MV-4-11 (cell line): ENCODE measurements around the gene ATP6AP1.

Experiments
- DNase-seq: peaks from one replicate; lab custom pipeline; 2025; lab: John Stamatoyannopoulos, UW

ATP6AP1 gene

DNA sequence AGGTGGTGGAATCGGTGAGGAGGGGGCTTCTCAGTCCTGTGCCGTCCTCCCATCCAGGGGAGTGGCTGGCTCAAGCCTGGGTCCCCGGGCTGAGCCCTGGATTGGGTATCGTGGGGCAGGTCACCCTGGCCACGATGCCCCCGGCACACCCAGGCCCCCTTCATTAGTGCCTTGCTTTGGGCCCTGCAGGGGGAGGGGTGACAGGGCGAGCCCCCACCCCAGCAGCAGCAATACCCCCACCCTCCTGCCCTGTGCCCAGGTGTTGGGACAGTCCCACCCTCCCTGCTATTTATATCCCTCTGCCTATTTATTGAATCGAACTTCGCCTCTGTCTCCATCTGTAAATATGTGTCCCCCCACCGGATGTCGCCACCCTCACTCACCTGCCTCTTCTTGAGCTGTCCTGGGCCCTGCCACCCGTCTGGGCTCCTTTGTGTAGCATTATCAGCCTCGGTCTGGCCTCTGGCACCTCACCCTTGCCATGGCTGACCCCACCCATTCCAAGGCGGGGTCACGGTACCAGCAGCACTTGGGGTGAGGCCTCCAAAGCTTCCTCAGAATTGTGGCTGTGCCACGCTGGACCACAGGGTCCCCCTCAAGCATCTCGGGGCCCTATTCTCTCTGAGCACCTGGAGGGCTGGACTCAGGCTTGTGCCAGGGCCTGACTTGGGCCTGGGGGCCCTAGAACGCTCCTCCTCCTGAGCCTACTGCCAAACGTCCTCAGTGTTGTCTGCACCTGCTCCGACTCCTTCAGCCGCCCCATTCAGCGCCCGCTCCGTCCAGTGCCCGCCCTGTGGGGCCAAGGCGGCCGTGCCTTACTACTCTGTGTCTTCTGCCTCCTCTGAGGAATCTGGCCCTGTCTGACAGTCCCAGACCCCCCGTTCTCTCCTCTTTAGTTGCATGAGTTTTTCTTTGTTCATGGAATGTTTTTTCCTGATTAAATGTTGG is 44.5 kb downstream of the ATP6AP1 start:
- no peak for DNase-seq

DNA sequence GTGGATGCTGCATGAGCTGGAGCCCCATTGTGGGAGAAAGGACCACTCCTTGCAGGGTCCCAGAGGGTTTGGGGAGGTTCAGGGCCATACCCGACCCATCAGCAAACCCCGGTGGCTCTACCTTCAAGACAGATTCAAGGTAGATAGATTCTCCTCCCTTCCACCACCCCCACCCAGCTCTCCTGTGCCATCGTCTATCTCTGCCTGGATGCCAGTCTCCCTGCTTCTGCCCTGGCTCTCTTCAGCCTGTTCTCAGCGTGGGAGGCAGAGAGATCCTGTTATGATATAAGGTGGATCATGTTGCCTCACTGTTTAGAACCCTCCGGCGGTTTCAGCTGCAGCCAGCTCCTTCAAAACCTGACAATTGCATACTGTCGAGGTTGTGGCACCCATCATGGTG is 45.2 kb downstream of the ATP6AP1 start:
- no peak for DNase-seq

DNA sequence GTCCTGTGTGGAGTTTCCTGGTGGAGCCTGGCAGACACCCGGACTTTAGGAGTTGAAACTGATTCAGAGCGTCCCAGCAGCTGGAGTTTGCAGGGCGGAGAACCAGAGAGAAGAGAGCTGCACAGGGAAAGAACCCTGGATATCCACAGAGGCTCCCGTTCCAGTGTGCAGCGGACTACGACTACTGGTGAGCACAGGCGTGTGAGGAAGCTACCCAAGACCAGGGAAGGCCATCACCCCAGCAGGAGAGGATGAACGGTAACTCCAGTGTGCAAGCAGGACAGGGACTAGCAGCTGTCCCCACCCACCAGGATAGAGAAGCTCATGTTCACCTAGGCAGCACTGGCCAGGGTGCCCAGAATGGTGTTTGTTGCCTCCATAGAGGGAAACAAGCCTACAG is 48.3 kb downstream of the ATP6AP1 start:
- no peak for DNase-seq

GRCh38 chrX:154477891-154478477 is 49.5 kb downstream of the ATP6AP1 start:
- DNase-seq = no peak

DNA sequence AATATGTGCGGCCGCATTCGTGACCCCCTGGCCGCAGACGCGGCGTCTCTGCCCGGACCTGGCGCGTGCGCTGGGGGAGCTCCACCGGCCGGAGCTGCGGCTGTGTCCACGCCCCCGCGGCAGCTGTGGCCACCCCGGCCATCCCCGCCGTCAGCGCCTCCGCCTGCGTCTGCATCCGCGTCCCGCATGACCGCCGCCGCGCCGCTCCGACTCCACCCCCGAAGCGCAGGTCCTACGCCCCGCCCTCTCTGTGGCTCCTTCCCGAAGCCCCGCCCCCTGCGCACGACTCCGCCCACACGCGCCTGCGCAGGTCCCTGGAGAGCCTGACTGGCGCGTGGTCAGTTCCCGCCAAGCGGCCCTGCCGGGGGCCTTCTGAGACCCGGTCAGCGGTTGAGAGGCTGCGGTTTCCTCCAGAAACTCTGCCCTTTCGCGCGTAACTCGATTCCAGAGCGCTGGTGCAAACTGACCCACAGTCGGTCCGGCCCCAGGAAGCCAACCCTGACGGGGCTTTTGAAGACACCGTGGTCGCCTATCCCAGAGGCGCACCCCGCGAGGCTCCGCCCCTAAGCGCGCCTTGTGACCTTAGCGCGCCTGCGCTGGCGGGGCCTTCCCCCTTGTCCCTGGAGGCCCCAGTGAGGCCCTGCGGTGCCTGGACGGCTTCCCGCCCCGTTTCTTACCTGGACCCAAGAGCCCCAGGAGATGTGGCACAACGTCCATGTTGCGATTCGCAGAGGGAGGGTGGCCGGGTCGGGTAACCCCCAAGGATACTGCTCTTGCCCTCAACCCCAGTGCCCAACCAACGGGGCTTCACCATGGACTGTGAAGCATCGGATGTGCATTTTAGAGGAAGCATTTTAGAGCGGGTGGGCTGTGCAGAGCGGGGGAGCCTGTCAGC is 50.5 kb downstream of the ATP6AP1 start, which contains the start of gene LAGE3:
TSS of gene LAGE3 (minus strand) at position 554 of the 895 bp plus-strand sequence. CDS start at position 188, 366 bp downstream.
- peak; percentile 87 for DNase-seq

DNA sequence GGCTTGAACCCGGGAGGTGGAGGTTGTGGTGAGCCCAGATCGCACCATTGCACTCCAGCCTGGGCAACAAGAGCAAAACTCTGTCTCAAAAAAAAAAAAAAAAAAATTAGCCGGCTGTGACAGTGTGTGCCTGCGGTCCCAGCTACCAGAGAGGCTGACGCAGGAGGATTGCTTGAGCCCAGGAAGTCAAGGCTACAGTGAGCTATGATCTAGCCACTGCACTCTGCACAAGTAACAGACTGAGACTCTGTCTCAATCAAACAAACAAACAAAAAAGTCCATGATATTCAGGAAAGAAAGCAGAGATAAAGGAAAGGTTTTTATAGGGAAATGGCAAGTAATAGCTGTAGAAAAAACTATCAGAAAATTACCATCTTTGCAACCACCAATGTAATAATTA is 52.7 kb downstream of the ATP6AP1 start:
- DNase-seq = no peak

GRCh38 chrX:154481911-154482601 is 53.6 kb downstream of the ATP6AP1 start:
- no peak for DNase-seq

DNA sequence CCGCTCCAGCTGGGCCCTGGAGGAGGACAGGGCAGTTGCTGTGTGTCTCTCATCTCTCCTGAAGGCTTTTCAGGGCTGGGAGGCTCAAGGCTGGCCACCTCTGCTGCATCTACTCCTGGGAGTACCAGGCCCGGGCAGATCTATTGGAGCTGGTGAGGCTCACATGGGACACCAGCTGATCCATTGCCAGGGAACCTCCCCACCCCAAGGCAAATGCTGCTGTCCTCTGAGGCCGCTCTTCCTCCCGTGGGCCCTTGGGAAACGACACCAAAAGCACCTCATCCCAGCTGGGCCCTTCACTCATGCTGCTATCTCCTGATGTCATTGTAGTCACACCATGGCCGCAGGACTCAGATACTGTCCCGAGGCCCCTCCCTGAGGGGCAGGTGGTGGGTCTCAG is 54.3 kb downstream of the ATP6AP1 start:
- no peak for DNase-seq

DNA sequence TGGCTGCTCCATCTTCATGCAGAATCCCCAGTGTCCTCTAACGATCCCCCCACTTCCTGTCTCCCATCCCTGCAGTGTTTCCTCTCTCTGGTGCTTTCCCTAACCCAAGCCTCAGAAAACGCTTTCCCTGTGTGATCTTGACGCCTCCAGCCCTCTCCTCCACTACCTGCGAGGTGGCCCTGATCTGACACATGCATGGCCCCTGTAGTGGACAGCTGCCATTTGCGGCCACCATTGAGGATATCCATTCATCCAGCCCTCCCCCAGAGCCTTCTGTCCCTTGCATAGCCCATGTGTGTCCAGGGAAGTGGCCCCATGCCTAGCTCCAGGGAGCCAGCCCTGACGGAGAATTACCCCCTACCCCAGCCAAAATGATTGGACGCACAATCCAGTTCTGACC is 54.8 kb downstream of the ATP6AP1 start:
- no peak for DNase-seq

- DNase-seq = no peak
These were observed 56.0 kb downstream of the ATP6AP1 start for GRCh38 chrX:154484255-154485149.

- DNase-seq = no peak
These were observed 56.9 kb downstream of the ATP6AP1 start for GRCh38 chrX:154485150-154486051.

DNA sequence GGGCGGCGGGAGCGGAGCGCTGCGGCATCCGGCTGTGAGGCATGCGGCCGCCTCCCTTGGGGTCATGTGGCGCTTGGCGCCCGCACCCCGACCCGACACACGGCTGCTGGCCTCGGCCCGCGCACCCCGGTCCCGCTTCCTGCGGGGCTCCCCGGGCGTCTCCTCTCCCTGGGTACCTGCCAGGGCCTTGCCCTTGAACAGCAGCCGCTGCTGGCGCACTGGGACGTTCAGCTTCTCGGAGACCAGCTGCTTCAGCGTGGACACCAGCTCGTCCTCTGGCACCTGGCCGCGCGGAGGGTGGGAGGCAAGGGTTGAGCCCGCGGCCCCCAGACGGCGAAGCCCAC is 57.5 kb downstream of the ATP6AP1 start:
- DNase-seq = no peak
